ENCODE data around the gene NTHL1.

NTHL1 gene

GRCh38 chr16:2046893-2047329, 723 bp downstream of the NTHL1 start:
- Mint-ChIP-seq H3K4me1 (ENCODE audit: low read depth) (peaks cover 46% of the 10 kb centered on the region), H3K27me3 (no peaks in the 10 kb centered on the region), H3K27ac (peak overlapping the region; percentile 81), H3K9me3 (no peaks in the 10 kb centered on the region), H3K4me3 (peak overlapping the region; percentile 92), H3K36me3 (ENCODE audit: low read depth) (peaks cover 46% of the 10 kb centered on the region)
- intact Hi-C loops (cut with micrococcal nuclease): no loop called here

- H3K27me3 Mint-ChIP-seq: no peaks in the 10 kb centered on the region
- no peaks in the 10 kb centered on the region for H3K9me3 Mint-ChIP-seq
- intact Hi-C loops (cut with micrococcal nuclease): no loop called here
- peak overlapping the region; percentile 92 for H3K4me3 Mint-ChIP-seq
- H3K27ac Mint-ChIP-seq: peak overlapping the region; percentile 81
- H3K36me3 Mint-ChIP-seq (ENCODE audit: low read depth): peaks cover 39% of the 10 kb centered on the region
- peaks cover 46% of the 10 kb centered on the region for H3K4me1 Mint-ChIP-seq (ENCODE audit: low read depth)
Measured at GRCh38 chr16:2045965-2046892, 1.4 kb downstream of the NTHL1 start.

GRCh38 chr16:2044541-2044940, 3.1 kb downstream of the NTHL1 start:
- peak overlapping the region; percentile 58 for H3K27ac Mint-ChIP-seq
- intact Hi-C loops (cut with micrococcal nuclease): no loop called here
- H3K4me3 Mint-ChIP-seq: peak overlapping the region; percentile 59
- H3K9me3 Mint-ChIP-seq: no peaks in the 10 kb centered on the region
- H3K36me3 Mint-ChIP-seq (ENCODE audit: low read depth): peaks cover 22% of the 10 kb centered on the region
- no peaks in the 10 kb centered on the region for H3K27me3 Mint-ChIP-seq
- peaks cover 48% of the 10 kb centered on the region for H3K4me1 Mint-ChIP-seq (ENCODE audit: low read depth)

- H3K4me3 Mint-ChIP-seq: peak overlapping the region; percentile 59
- no peaks in the 10 kb centered on the region for H3K9me3 Mint-ChIP-seq
- intact Hi-C loops (cut with micrococcal nuclease): no loop called here
- H3K36me3 Mint-ChIP-seq (ENCODE audit: low read depth): peaks cover 18% of the 10 kb centered on the region
- H3K27ac Mint-ChIP-seq: peak overlapping the region; percentile 58
- no peaks in the 10 kb centered on the region for H3K27me3 Mint-ChIP-seq
- peaks cover 54% of the 10 kb centered on the region for H3K4me1 Mint-ChIP-seq (ENCODE audit: low read depth)
Measured at GRCh38 chr16:2043667-2044451, 3.8 kb downstream of the NTHL1 start.

GRCh38 chr16:2042986-2043666, 4.5 kb downstream of the NTHL1 start:
- Mint-ChIP-seq H3K27ac (peak overlapping the region; percentile 58), H3K36me3 (ENCODE audit: low read depth) (peaks cover 15% of the 10 kb centered on the region)
- intact Hi-C loops (cut with micrococcal nuclease): no loop called here

GRCh38 chr16:2042171-2042985, 5.3 kb downstream of the NTHL1 start:
- intact Hi-C loops (cut with micrococcal nuclease): no loop called here

More at GRCh38 chr16:2042986-2043666, 4.5 kb downstream of the NTHL1 start:
- no peaks in the 10 kb centered on the region for H3K9me3 Mint-ChIP-seq
- H3K27me3 Mint-ChIP-seq: no peaks in the 10 kb centered on the region
- no peak overlapping the region for H3K4me3 Mint-ChIP-seq
- peaks cover 48% of the 10 kb centered on the region for H3K4me1 Mint-ChIP-seq (ENCODE audit: low read depth)

GRCh38 chr16:2040787-2041522, 6.7 kb downstream of the NTHL1 start:
- H3K27ac Mint-ChIP-seq: no peak overlapping the region

More at GRCh38 chr16:2042171-2042985, 5.3 kb downstream of the NTHL1 start:
- H3K4me3 Mint-ChIP-seq: no peak overlapping the region
- peaks cover 11% of the 10 kb centered on the region for H3K36me3 Mint-ChIP-seq (ENCODE audit: low read depth)
- H3K4me1 Mint-ChIP-seq (ENCODE audit: low read depth): peaks cover 52% of the 10 kb centered on the region
- peaks cover 6% of the 10 kb centered on the region for H3K27me3 Mint-ChIP-seq
- no peaks in the 10 kb centered on the region for H3K9me3 Mint-ChIP-seq
- H3K27ac Mint-ChIP-seq: peak overlapping the region; percentile 58

GRCh38 chr16:2040041-2040786, 7.4 kb downstream of the NTHL1 start:
- Mint-ChIP-seq H3K27me3 (peaks cover 10% of the 10 kb centered on the region), H3K36me3 (ENCODE audit: low read depth) (peaks cover 7% of the 10 kb centered on the region), H3K4me3 (no peak overlapping the region), H3K4me1 (ENCODE audit: low read depth) (peaks cover 38% of the 10 kb centered on the region), H3K9me3 (no peaks in the 10 kb centered on the region), H3K27ac (no peak overlapping the region)
- intact Hi-C loops (cut with micrococcal nuclease): no loop called here

More at GRCh38 chr16:2040787-2041522, 6.7 kb downstream of the NTHL1 start:
- Mint-ChIP-seq H3K27me3 (peaks cover 10% of the 10 kb centered on the region), H3K9me3 (no peaks in the 10 kb centered on the region), H3K4me3 (no peak overlapping the region), H3K36me3 (ENCODE audit: low read depth) (peaks cover 7% of the 10 kb centered on the region), H3K4me1 (ENCODE audit: low read depth) (peaks cover 38% of the 10 kb centered on the region)
- intact Hi-C loops (cut with micrococcal nuclease): no loop called here

GRCh38 chr16:2039274-2040031, 8.2 kb downstream of the NTHL1 start:
- intact Hi-C loops (cut with micrococcal nuclease): no loop called here
- no peak overlapping the region for H3K27ac Mint-ChIP-seq

GRCh38 chr16:2038382-2039231, 9.0 kb downstream of the NTHL1 start:
- Mint-ChIP-seq H3K27me3 (peaks cover 20% of the 10 kb centered on the region), H3K36me3 (ENCODE audit: low read depth) (peaks cover 7% of the 10 kb centered on the region), H3K9me3 (no peaks in the 10 kb centered on the region), H3K4me3 (no peak overlapping the region), H3K4me1 (ENCODE audit: low read depth) (peaks cover 28% of the 10 kb centered on the region), H3K27ac (no peak overlapping the region)
- intact Hi-C loops (cut with micrococcal nuclease): no loop called here

More at GRCh38 chr16:2039274-2040031, 8.2 kb downstream of the NTHL1 start:
- H3K9me3 Mint-ChIP-seq: no peaks in the 10 kb centered on the region
- H3K27me3 Mint-ChIP-seq: peaks cover 16% of the 10 kb centered on the region
- no peak overlapping the region for H3K4me3 Mint-ChIP-seq
- H3K4me1 Mint-ChIP-seq (ENCODE audit: low read depth): peaks cover 32% of the 10 kb centered on the region
- H3K36me3 Mint-ChIP-seq (ENCODE audit: low read depth): peaks cover 7% of the 10 kb centered on the region
